Nephron progenitor cell (in vitro differentiated cells): ENCODE data around the gene GRIK4.

Experiments
- DNase-seq: peaks from one replicate; pipeline ENCODE4 v3.0.0; 2021
- H3K27ac Mint-ChIP-seq: 2 replicates; pipeline ENCODE4 v1.8.0; 2021; ENCODE audit warnings: mild to moderate bottlenecking, moderate library complexity, mixed read lengths
- H3K27me3 Mint-ChIP-seq: 2 replicates; pipeline ENCODE4 v1.8.0; 2021; ENCODE audit warnings: mild to moderate bottlenecking, low read depth, mixed read lengths; ENCODE audit not compliant: poor library complexity
- H3K36me3 Mint-ChIP-seq: 2 replicates; pipeline ENCODE4 v1.8.0; 2021; ENCODE audit warnings: low read depth, mixed read lengths
- H3K4me1 Mint-ChIP-seq: 2 replicates; pipeline ENCODE4 v1.8.0; 2021; ENCODE audit warnings: mixed read lengths
- H3K4me3 Mint-ChIP-seq: 2 replicates; pipeline ENCODE4 v1.8.0; 2021; ENCODE audit warnings: mild to moderate bottlenecking, moderate library complexity, mixed read lengths
- H3K9me3 Mint-ChIP-seq: 2 replicates; pipeline ENCODE4 v1.8.0; 2021; ENCODE audit warnings: mild to moderate bottlenecking, moderate library complexity, mixed read lengths
- CTCF ChIP-seq: fragments of 200-600 bp; sonication (generic); IDR thresholded peaks from 2 replicates; pipeline ENCODE4 v1.5.0; 2021; ENCODE audit warnings: antibody characterized with exemption

Gene GRIK4

GRCh38 chr11:120516461-120517389, 5.2 kb downstream of the GRIK4 start:
- Mint-ChIP-seq H3K4me3 (no peak overlapping the region), H3K36me3 (no peaks in the 10 kb centered on the region), H3K4me1 (peaks cover 23% of the 10 kb centered on the region), H3K9me3 (no peaks in the 10 kb centered on the region), H3K27me3 (peaks cover 68% of the 10 kb centered on the region), H3K27ac (no peak overlapping the region)
- no peak for TF ChIP-seq CTCF
- DNase-seq, result peak; percentile 34

DNA sequence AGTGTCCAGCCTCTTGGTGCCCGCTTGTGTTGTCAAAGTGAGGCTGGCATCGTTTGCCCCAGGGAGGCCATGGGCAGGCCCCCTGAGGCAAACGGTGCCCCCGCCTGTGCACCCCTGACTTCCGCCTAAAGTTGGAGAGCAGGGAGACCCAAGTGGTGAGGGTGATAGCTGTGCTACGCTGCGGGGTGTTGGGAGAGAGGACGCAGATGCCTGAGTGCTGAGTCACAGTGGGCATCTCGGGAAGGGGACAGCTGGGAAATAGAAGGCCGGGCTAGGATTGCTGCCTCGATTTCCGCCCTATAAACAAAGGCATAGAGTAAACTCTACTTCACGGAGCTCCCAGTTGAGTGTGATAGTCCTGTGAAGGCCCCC, 5.8 kb downstream of the GRIK4 start:
- DNase-seq, result no peak
- Mint-ChIP-seq H3K27ac (no peak overlapping the region), H3K9me3 (no peaks in the 10 kb centered on the region), H3K4me3 (no peak overlapping the region), H3K4me1 (peaks cover 23% of the 10 kb centered on the region), H3K27me3 (peaks cover 63% of the 10 kb centered on the region), H3K36me3 (no peaks in the 10 kb centered on the region)
- TF ChIP-seq CTCF, result no peak

DNA sequence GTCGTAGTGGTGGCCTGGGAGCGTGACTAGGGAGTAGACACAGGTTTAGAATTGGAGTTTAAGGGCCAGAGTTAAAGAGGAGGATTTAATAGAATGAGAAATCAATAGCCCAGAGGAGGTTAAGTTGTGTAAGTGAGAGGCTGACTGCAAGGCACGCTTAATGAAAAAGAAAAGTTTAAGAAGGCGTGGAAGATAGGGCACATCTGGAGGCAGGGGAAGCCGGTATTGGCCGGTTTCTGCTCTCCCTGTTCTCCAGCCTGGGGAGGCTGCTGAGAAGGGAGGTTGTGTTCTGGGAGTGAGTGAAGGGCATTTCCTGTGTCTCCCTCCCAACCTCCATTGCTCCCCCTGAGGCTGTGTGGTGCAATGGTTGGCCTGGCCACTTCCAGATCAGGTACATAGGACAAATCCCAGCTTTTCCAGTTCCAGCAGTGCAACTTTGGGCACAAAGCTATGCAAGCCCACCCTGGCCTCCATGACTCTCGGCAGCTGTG, 6.3 kb downstream of the GRIK4 start:
- Mint-ChIP-seq H3K27me3 (peaks cover 59% of the 10 kb centered on the region), H3K4me1 (peaks cover 25% of the 10 kb centered on the region), H3K36me3 (no peaks in the 10 kb centered on the region), H3K4me3 (no peak overlapping the region), H3K27ac (no peak overlapping the region), H3K9me3 (no peaks in the 10 kb centered on the region)
- no peak for TF ChIP-seq CTCF
- DNase-seq, result no peak

GRCh38 chr11:120518356-120518755, 6.8 kb downstream of the GRIK4 start:
- Mint-ChIP-seq H3K27ac (no peak overlapping the region), H3K9me3 (no peaks in the 10 kb centered on the region), H3K4me3 (no peak overlapping the region), H3K27me3 (peaks cover 56% of the 10 kb centered on the region), H3K4me1 (peaks cover 30% of the 10 kb centered on the region), H3K36me3 (no peaks in the 10 kb centered on the region)
- TF ChIP-seq CTCF, result no peak
- DNase-seq, result no peak

- no peak for TF ChIP-seq CTCF
- no peak for DNase-seq
Observed at GRCh38 chr11:120519474-120519873, 7.9 kb downstream of the GRIK4 start.

More at GRCh38 chr11:120519474-120519873, 7.9 kb downstream of the GRIK4 start:
- H3K4me3 Mint-ChIP-seq, result no peak overlapping the region
- no peaks in the 10 kb centered on the region for H3K9me3 Mint-ChIP-seq
- peaks cover 38% of the 10 kb centered on the region for H3K4me1 Mint-ChIP-seq
- no peak overlapping the region for H3K27ac Mint-ChIP-seq
- peaks cover 50% of the 10 kb centered on the region for H3K27me3 Mint-ChIP-seq
- no peaks in the 10 kb centered on the region for H3K36me3 Mint-ChIP-seq
